Fibroblast of lung (primary cell): Measurements from ENCODE around the gene ATAD5.
"Not testable (repeated sequence)": the region's sequence is repeated elsewhere in the genome, so short reads cannot be mapped to it uniquely, and the experiment has no call there.

Experiments
- EZH2 ChIP-seq: IDR thresholded peaks from 2 replicates; pipeline ENCODE4 v1.5.1; 2012; ENCODE audit warnings: low read length, control low read depth, mild to moderate bottlenecking; ENCODE audit errors: missing control alignments
- TF ChIP-seq, protein P1 (sequence below), 2 donors: IDR thresholded peaks in 1 of 2; conservative IDR thresholded peaks in 1 of 2; 1 replicate in 1 of 2; 2 replicates in 1 of 2; pipeline ENCODE4 v1.5.1; 2011 to 2012; ENCODE audit warnings: low read length in 2 of 2, control low read depth in 1 of 2, inconsistent platforms in 1 of 2, low read depth in 1 of 2, mild to moderate bottlenecking in 1 of 2

DNA sequence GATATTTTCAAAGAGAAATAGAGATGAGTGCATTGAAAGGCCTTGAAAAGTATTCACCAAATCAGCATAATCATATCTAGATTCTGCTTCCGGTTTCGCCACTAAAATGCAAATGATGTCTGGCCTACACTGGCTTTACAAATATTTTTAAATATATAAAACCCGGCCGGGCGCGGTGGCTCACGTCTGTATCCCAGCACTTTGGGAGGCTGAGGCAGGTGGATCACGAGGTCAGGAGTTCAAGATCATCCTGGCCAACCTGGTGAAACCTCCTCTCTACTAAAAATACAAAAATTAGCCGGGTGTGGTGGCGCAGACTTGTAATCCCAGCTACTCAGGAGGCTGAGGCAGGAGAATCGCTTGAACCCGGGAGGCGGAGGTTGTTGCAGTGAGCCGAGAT, 8.8 kb upstream of the ATAD5 start:
- TF ChIP-seq, protein P1, sequence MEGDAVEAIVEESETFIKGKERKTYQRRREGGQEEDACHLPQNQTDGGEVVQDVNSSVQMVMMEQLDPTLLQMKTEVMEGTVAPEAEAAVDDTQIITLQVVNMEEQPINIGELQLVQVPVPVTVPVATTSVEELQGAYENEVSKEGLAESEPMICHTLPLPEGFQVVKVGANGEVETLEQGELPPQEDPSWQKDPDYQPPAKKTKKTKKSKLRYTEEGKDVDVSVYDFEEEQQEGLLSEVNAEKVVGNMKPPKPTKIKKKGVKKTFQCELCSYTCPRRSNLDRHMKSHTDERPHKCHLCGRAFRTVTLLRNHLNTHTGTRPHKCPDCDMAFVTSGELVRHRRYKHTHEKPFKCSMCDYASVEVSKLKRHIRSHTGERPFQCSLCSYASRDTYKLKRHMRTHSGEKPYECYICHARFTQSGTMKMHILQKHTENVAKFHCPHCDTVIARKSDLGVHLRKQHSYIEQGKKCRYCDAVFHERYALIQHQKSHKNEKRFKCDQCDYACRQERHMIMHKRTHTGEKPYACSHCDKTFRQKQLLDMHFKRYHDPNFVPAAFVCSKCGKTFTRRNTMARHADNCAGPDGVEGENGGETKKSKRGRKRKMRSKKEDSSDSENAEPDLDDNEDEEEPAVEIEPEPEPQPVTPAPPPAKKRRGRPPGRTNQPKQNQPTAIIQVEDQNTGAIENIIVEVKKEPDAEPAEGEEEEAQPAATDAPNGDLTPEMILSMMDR (conservative IDR thresholded peaks at IDR 0.05 in 1 of 2, IDR thresholded peaks at IDR 0.05 in 1 of 2; ENCODE audit: low read depth in 1 of 2, low read length in 2 of 2), result not testable (repeated sequence)
- not testable (repeated sequence) for TF ChIP-seq EZH2
